Neuronal stem cell (in vitro differentiated cells): ENCODE data around the gene NBAS.
"Not testable (repeated sequence)": the region's sequence is repeated elsewhere in the genome, so short reads cannot be mapped to it uniquely, and the experiment has no call there.

Experiments used
- DNase-seq: peaks from one replicate; pipeline ENCODE4 v3.0.0-alpha.2; 2013; ENCODE audit warnings: low spot score
- H2AFZ ChIP-seq: one replicate; pipeline ENCODE4 v1.6.1; 2013; ENCODE audit warnings: mild to moderate bottlenecking, low read length, inconsistent platforms
- H2AK5ac ChIP-seq: 2 replicates; pipeline ENCODE4 v1.6.1; 2013; ENCODE audit warnings: low read depth, mild to moderate bottlenecking, inconsistent platforms, low read length, moderate library complexity, mixed read lengths
- H2BK120ac ChIP-seq: 2 replicates; pipeline ENCODE4 v1.6.1; 2013; ENCODE audit warnings: low read depth, mild to moderate bottlenecking, inconsistent platforms, low read length, moderate library complexity, mixed read lengths
- H2BK12ac ChIP-seq: one replicate; pipeline ENCODE4 v1.6.1; 2013; ENCODE audit warnings: low read length, inconsistent platforms
- H2BK15ac ChIP-seq: 2 replicates; pipeline ENCODE4 v1.6.1; 2013; ENCODE audit warnings: mild to moderate bottlenecking, low read length, inconsistent platforms, mixed read lengths
- H2BK5ac ChIP-seq: one replicate; pipeline ENCODE4 v1.6.1; 2013; ENCODE audit warnings: inconsistent platforms, mild to moderate bottlenecking, low read length, moderate library complexity
- H3K14ac ChIP-seq: one replicate; pipeline ENCODE4 v1.6.1; 2013; ENCODE audit warnings: low read length, inconsistent platforms
- H3K18ac ChIP-seq: 2 replicates; pipeline ENCODE4 v1.6.1; 2013; ENCODE audit warnings: low read length, inconsistent platforms
- H3K23ac ChIP-seq: 2 replicates; pipeline ENCODE4 v1.6.1; 2013; ENCODE audit warnings: low read depth, mild to moderate bottlenecking, mixed read lengths, low read length, inconsistent platforms; ENCODE audit not compliant: poor library complexity
- H3K27ac ChIP-seq: replicated peaks from 3 replicates; pipeline ENCODE4 v1.5.1; 2013; ENCODE audit warnings: low read length, inconsistent platforms
- H3K27me3 ChIP-seq, 3 experiments: 2 replicates each; pipeline ENCODE4 v1.6.1; 2013; ENCODE audit warnings: low read length in 3 of 3, mild to moderate bottlenecking in 2 of 3, inconsistent platforms in 1 of 3, low read depth in 1 of 3, mixed read lengths in 1 of 3, moderate library complexity in 1 of 3; ENCODE audit not compliant: control insufficient read depth in 3 of 3, insufficient read depth in 3 of 3
- H3K36me3 ChIP-seq, 2 donors: replicated peaks in 1 of 2; 2 replicates each; pipeline ENCODE4 v1.6.1; 2013; ENCODE audit warnings: low read length in 2 of 2; ENCODE audit not compliant: control insufficient read depth in 2 of 2, insufficient read depth in 2 of 2
- H3K4ac ChIP-seq: 2 replicates; pipeline ENCODE4 v1.6.1; 2013; ENCODE audit warnings: inconsistent platforms, mild to moderate bottlenecking, low read length, moderate library complexity
- H3K4me1 ChIP-seq, 2 donors: 1 replicate in 1 of 2; 2 replicates in 1 of 2; pipeline ENCODE4 v1.6.1; 2013; ENCODE audit warnings: low read length in 2 of 2, low read depth in 1 of 2; ENCODE audit not compliant: control insufficient read depth in 2 of 2, insufficient read depth in 1 of 2
- H3K4me2 ChIP-seq: one replicate; pipeline ENCODE4 v1.6.1; 2013; ENCODE audit warnings: mild to moderate bottlenecking, low read length, inconsistent platforms; ENCODE audit not compliant: insufficient read depth, poor library complexity, severe bottlenecking
- H3K4me3 ChIP-seq, 2 donors: 2 replicates each; pipeline ENCODE4 v1.5.1; 2013; ENCODE audit warnings: low read length in 2 of 2, mild to moderate bottlenecking in 2 of 2, inconsistent platforms in 1 of 2, moderate library complexity in 1 of 2
- H3K79me1 ChIP-seq: one replicate; pipeline ENCODE4 v1.6.1; 2013; ENCODE audit warnings: low read depth, mild to moderate bottlenecking, inconsistent platforms, low read length, moderate library complexity
- H3K9ac ChIP-seq: one replicate; pipeline ENCODE4 v1.6.1; 2013; ENCODE audit warnings: mild to moderate bottlenecking, low read depth, low read length, inconsistent platforms; ENCODE audit not compliant: poor library complexity
- H3K9me3 ChIP-seq, 2 donors: replicated peaks in 1 of 2; 2 replicates each; pipeline versions ENCODE3 to v1.6.1; 2013; ENCODE audit warnings: low read length in 2 of 2, mild to moderate bottlenecking in 2 of 2, inconsistent platforms in 1 of 2, low read depth in 1 of 2, mixed read lengths in 1 of 2, moderate library complexity in 1 of 2; ENCODE audit not compliant: control insufficient read depth in 2 of 2, insufficient read depth in 1 of 2
- H4K8ac ChIP-seq: one replicate; pipeline ENCODE4 v1.6.1; 2013; ENCODE audit warnings: low read depth, mild to moderate bottlenecking, inconsistent platforms, low read length, moderate library complexity
- H4K91ac ChIP-seq: one replicate; pipeline ENCODE4 v1.6.1; 2013; ENCODE audit warnings: low read length, low read depth, mild to moderate bottlenecking, inconsistent platforms; ENCODE audit not compliant: poor library complexity
- WGBS, 2 donors: extraction: QIAGEN DNeasy Blood & Tissue Kit; methylation state at CpG; one replicate each; pipeline ENCODE4 v1.1.7; 2013; ENCODE audit warnings: missing lambda C conversion rate in 2 of 2, mixed read lengths in 1 of 2; ENCODE audit not compliant: insufficient read length in 2 of 2, insufficient replicate concordance in 1 of 2; ENCODE audit errors: extremely low coverage in 2 of 2; 5-methylcytosine and 5-hydroxymethylcytosine counted together

NBAS gene

DNA sequence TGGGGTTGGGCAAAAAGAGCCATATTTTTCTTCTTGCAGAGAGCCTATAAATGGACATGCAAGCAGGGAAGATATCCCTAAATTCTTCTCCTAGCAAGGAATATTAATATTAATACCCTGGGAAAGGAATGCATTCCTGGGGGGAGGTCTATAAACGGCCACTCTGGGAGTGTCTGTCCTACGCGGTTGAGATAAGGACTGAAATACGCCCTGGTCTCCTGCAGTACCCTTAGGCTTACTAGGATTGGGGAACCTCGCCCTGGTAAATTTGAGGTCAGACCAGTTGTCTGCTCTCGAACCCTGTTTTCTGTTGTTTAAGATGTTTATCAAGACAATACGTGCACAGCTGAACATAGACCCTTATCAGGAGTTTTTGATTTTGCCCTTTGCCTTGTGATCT is 302.7 kb downstream of the NBAS start:
- DNase-seq, H3K27me3 ChIP-seq, H3K4me1 ChIP-seq, H3K4me2 ChIP-seq, H4K8ac ChIP-seq, H2BK15ac ChIP-seq, H3K4ac ChIP-seq, H2AFZ ChIP-seq, H4K91ac ChIP-seq, H3K23ac ChIP-seq, H3K9me3 ChIP-seq, H2BK5ac ChIP-seq, H3K9ac ChIP-seq, H3K27ac ChIP-seq, H3K36me3 ChIP-seq, H2AK5ac ChIP-seq, H3K14ac ChIP-seq, H2BK12ac ChIP-seq, H3K79me1 ChIP-seq, H3K18ac ChIP-seq, H3K4me3 ChIP-seq, H2BK120ac ChIP-seq: not testable (repeated sequence)
- no CpG with 5 or more reads among the region's 7 CpGs for WGBS, 2 donors

DNA sequence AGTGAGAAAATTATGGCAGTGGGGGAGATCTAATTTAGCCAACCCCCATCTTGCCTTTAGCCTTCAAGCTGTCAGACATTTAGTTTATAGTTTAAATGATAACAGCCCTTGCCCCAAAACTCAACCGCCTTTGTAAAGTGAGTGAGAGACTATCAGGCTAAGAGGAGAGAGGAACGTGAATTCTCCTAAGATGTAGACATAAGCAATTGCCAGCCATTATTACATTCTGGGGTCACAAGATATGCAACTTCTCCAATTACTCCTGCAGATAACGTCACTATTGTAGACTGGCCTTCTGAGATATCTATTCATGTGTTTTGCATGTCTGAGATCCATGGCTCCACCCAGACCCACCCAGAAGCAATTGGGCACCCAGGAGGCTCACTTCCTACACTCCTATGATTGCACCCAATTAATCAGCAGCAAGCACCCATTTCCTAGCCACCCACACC is 307.3 kb downstream of the NBAS start:
- no CpG with 5 or more reads among the region's 3 CpGs for WGBS, 2 donors
- H3K9me3 ChIP-seq = peaks cover 0 to 5% of the 10 kb centered on the region in 2 donors
- H2BK120ac ChIP-seq = no peak overlapping the region

DNA sequence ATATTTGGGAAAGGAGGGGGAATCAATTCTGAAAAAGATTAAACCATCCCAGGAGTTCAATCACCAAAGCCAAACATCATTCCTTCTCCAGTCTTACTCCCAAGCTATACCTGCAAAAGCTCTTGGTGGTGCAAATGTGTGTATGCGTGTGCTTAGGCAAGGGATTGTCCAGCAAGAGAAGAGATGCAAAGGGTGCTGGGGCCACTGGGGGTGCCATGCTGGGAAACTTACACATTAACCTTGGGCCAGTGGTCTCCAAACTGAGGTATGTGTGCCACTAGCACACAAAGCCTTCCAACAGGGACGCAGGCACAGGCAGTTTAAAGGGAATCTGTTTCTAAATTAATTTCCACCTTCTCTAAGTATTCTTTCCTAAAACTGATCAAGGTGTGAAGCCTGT is 307.9 kb downstream of the NBAS start:
- H3K4ac ChIP-seq = no peak overlapping the region
- no peak overlapping the region for H4K91ac ChIP-seq
- no peak overlapping the region for H3K23ac ChIP-seq
- H3K4me1 ChIP-seq = no peaks in the 10 kb centered on the region
- H2AK5ac ChIP-seq = no peak overlapping the region
- H3K9me3 ChIP-seq = peaks cover 0 to 3% of the 10 kb centered on the region in 2 donors
- H2BK15ac ChIP-seq = no peak overlapping the region
- no CpG with 5 or more reads among the region's 2 CpGs for WGBS, 2 donors
- no peaks in the 10 kb centered on the region for H3K79me1 ChIP-seq
- H3K4me2 ChIP-seq = no peak overlapping the region
- no peak overlapping the region for H3K4me3 ChIP-seq
- no peak overlapping the region for H3K9ac ChIP-seq
- no peak for DNase-seq
- H3K14ac ChIP-seq = no peak overlapping the region
- H3K27me3 ChIP-seq = no peaks in the 10 kb centered on the region
- no peak overlapping the region for H2BK5ac ChIP-seq
- no peak overlapping the region for H2BK120ac ChIP-seq
- H3K36me3 ChIP-seq = no peaks in the 10 kb centered on the region
- no peak overlapping the region for H4K8ac ChIP-seq
- H3K27ac ChIP-seq = no peak overlapping the region
- no peak overlapping the region for H2AFZ ChIP-seq
- H3K18ac ChIP-seq = no peak overlapping the region
- no peak overlapping the region for H2BK12ac ChIP-seq

More for the DNA sequence above, 307.3 kb downstream of the NBAS start:
- H3K27ac ChIP-seq = no peak overlapping the region
- no peak overlapping the region for H3K23ac ChIP-seq
- no peak overlapping the region for H2BK15ac ChIP-seq
- H4K91ac ChIP-seq = no peak overlapping the region
- H3K4me1 ChIP-seq = no peaks in the 10 kb centered on the region
- H3K4me2 ChIP-seq = no peak overlapping the region
- H2AK5ac ChIP-seq = no peak overlapping the region
- no peaks in the 10 kb centered on the region for H3K27me3 ChIP-seq
- no peak overlapping the region for H3K18ac ChIP-seq
- H2AFZ ChIP-seq = no peak overlapping the region
- H2BK12ac ChIP-seq = no peak overlapping the region
- no peaks in the 10 kb centered on the region for H3K36me3 ChIP-seq
- H3K79me1 ChIP-seq = no peaks in the 10 kb centered on the region
- no peak overlapping the region for H2BK5ac ChIP-seq
- H3K4ac ChIP-seq = no peak overlapping the region
- no peak overlapping the region for H3K9ac ChIP-seq
- no peak overlapping the region for H3K14ac ChIP-seq
- DNase-seq = no peak
- H4K8ac ChIP-seq = no peak overlapping the region
- H3K4me3 ChIP-seq = no peak overlapping the region

- WGBS, 2 donors = no CpG with 5 or more reads among the region's 3 CpGs
These were observed 309.4 kb downstream of the NBAS start for GRCh38 chr2:15251753-15252152.

More at GRCh38 chr2:15251753-15252152, 309.4 kb downstream of the NBAS start:
- H3K4me2 ChIP-seq = no peak overlapping the region
- H2BK5ac ChIP-seq = no peak overlapping the region
- H3K27me3 ChIP-seq = no peaks in the 10 kb centered on the region
- no peaks in the 10 kb centered on the region for H3K36me3 ChIP-seq
- no peak overlapping the region for H3K14ac ChIP-seq
- H2AK5ac ChIP-seq = no peak overlapping the region
- no peaks in the 10 kb centered on the region for H3K4me1 ChIP-seq
- H3K9me3 ChIP-seq = no peaks in the 10 kb centered on the region
- no peak overlapping the region for H4K91ac ChIP-seq
- no peak overlapping the region for H4K8ac ChIP-seq
- no peak overlapping the region for H3K9ac ChIP-seq
- H2BK12ac ChIP-seq = no peak overlapping the region
- no peak overlapping the region for H3K23ac ChIP-seq
- no peak overlapping the region for H2AFZ ChIP-seq
- DNase-seq = no peak
- no peak overlapping the region for H3K18ac ChIP-seq
- H3K79me1 ChIP-seq = no peaks in the 10 kb centered on the region
- H3K4ac ChIP-seq = no peak overlapping the region
- no peak overlapping the region for H2BK120ac ChIP-seq
- no peak overlapping the region for H2BK15ac ChIP-seq
- no peak overlapping the region for H3K27ac ChIP-seq
- H3K4me3 ChIP-seq = no peak overlapping the region
